Fibroblast of peridontal ligament (primary cell): ENCODE results near the gene DGKK.
"Not testable (repeated sequence)": the region's sequence is repeated elsewhere in the genome, so short reads cannot be mapped to it uniquely, and the experiment has no call there.

Experiments used
- DNase-seq: peaks from one replicate; pipeline ENCODE4 v3.0.0-alpha.2; 2010; ENCODE audit errors: extremely low read depth

DGKK gene

GRCh38 chrX:50431623-50432022, 39.0 kb downstream of the DGKK start:
- DNase-seq: no peak

GRCh38 chrX:50430917-50431575, 39.6 kb downstream of the DGKK start:
- no peak for DNase-seq

GRCh38 chrX:50428174-50428573, 42.5 kb downstream of the DGKK start:
- DNase-seq: no peak

GRCh38 chrX:50407976-50408375, 62.6 kb downstream of the DGKK start:
- DNase-seq: no peak

- no peak for DNase-seq
Measured at GRCh38 chrX:50403903-50404302, 66.7 kb downstream of the DGKK start.

GRCh38 chrX:50402886-50403285, 67.7 kb downstream of the DGKK start:
- no peak for DNase-seq

GRCh38 chrX:50393902-50394301, 76.7 kb downstream of the DGKK start:
- no peak for DNase-seq

- no peak for DNase-seq
Measured at GRCh38 chrX:50386520-50386919, 84.1 kb downstream of the DGKK start.

GRCh38 chrX:50381729-50382415, 88.8 kb downstream of the DGKK start:
- DNase-seq: no peak

- no peak for DNase-seq
Measured at GRCh38 chrX:50375481-50376267, 95.0 kb downstream of the DGKK start.

GRCh38 chrX:50372966-50373365, 97.7 kb downstream of the DGKK start:
- DNase-seq: no peak

- DNase-seq: no peak
Measured at GRCh38 chrX:50343917-50344316, 126.7 kb downstream of the DGKK start.

- DNase-seq: no peak
Measured at GRCh38 chrX:50333308-50333707, 137.3 kb downstream of the DGKK start.

- not testable (repeated sequence) for DNase-seq
Measured at GRCh38 chrX:50332668-50333067, 138.0 kb downstream of the DGKK start.

- DNase-seq: no peak
Measured at GRCh38 chrX:50327235-50327634, 143.4 kb downstream of the DGKK start.
